ENCODE measurements around the gene CDH8.

- TF ChIP-seq CTCF (IDR thresholded peaks at IDR 0.05) (no peak), EZH2 (IDR thresholded peaks at IDR 0.05) (no peak)
Measured at GRCh38 chr16:61842666-61843065, 193.6 kb downstream of the CDH8 start.

Data from neural progenitor cell (in vitro differentiated cells).